ENCODE measurements around the gene CCDC88A. TPM values are rescaled to one million over a fixed set of nuclear protein-coding genes. Genes with fewer than 3 reads are reported as not detected.

Gene CCDC88A
- total RNA-seq, 4 donors from 2014 or later = 8.4 to 15.9 (median 9.4) TPM

DNA sequence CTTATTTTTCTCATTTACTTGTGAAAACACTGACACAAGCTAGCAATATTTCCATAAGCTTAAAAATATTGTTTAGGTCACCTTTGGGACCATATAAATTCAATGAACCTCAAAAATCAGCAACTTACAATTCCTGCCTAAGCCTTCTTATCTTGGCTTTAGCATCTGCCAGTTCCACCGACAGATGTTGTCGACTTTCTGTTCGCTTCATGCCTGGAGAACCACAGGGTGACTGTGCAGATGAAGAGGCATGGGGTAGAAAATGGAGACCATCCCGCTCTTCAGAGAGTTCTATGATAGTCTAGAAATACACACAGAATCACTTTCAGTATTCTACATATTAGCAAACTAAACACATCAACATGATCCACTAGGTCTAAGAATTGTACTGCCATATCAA is 64.2 kb downstream of the CCDC88A start:
- WGBS, 2 donors = 97 to 98% methylated on average over 4 of the region's 4 CpGs
- intact Hi-C loops (cut with DNase I; ENCODE audit: low total_unique reads) = no loop called here
- no peak for DNase-seq (ENCODE audit: low spot score in 2 of 2)
- TF ChIP-seq POLR2A (IDR thresholded peaks at IDR 0.05) = no peak
- TF ChIP-seq, protein P1, sequence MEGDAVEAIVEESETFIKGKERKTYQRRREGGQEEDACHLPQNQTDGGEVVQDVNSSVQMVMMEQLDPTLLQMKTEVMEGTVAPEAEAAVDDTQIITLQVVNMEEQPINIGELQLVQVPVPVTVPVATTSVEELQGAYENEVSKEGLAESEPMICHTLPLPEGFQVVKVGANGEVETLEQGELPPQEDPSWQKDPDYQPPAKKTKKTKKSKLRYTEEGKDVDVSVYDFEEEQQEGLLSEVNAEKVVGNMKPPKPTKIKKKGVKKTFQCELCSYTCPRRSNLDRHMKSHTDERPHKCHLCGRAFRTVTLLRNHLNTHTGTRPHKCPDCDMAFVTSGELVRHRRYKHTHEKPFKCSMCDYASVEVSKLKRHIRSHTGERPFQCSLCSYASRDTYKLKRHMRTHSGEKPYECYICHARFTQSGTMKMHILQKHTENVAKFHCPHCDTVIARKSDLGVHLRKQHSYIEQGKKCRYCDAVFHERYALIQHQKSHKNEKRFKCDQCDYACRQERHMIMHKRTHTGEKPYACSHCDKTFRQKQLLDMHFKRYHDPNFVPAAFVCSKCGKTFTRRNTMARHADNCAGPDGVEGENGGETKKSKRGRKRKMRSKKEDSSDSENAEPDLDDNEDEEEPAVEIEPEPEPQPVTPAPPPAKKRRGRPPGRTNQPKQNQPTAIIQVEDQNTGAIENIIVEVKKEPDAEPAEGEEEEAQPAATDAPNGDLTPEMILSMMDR (IDR thresholded peaks at IDR 0.05) = no peak
- H3K4me3 ChIP-seq (ENCODE audit: low read depth, poor library complexity, severe bottlenecking) = no peak overlapping the region

DNA sequence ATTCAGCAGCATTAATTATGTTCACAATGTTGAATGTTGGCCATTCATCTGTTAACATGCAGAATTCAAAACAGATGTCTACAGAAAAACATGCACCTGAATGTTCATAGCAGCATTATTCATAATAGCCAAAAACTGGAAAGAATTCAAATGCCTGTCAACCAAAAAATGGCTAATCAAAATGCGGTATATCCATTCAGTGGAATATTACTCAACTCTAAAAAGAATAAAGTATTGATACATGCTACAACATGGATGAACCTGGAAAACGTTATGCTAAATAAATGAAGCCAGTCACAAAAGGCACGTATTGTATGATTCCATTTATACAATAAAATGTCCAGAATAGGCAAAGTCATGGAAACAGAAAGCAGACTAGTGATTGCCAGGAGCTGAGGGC is 68.0 kb downstream of the CCDC88A start:
- intact Hi-C loops (cut with DNase I; ENCODE audit: low total_unique reads) = no loop called here
- TF ChIP-seq, protein P1 (IDR thresholded peaks at IDR 0.05) = no peak
- no peak for TF ChIP-seq POLR2A (IDR thresholded peaks at IDR 0.05)
- DNase-seq (ENCODE audit: low spot score in 2 of 2) = no peak
- H3K4me3 ChIP-seq (ENCODE audit: low read depth, poor library complexity, severe bottlenecking) = no peak overlapping the region
- WGBS, 2 donors = 96 to 99% methylated on average over 3 of the region's 3 CpGs

DNA sequence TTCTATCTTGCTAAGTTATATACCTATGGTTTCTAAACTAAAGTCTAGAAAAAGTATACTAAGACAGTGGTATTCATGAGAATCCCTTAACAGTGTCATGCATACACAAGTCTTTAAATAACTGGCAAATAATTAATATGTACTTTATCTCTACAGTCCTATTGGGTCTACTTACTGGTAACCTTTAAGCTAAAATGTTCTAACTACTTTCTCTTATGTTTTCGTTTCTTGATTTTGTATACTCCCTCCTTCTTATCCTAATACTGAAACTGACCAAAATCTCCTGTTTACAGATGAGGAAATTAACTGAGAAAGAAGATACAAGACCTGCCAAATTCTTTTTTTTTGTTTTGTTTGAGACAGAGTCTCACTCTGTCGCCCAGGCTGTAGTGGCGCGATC is 74.6 kb downstream of the CCDC88A start:
- no peak for TF ChIP-seq POLR2A (IDR thresholded peaks at IDR 0.05)
- TF ChIP-seq, protein P1 (IDR thresholded peaks at IDR 0.05) = no peak
- no peak for DNase-seq (ENCODE audit: low spot score in 2 of 2)
- WGBS, 2 donors = 94 to 97% methylated on average over 4 of the region's 4 CpGs
- H3K4me3 ChIP-seq (ENCODE audit: low read depth, poor library complexity, severe bottlenecking) = no peak overlapping the region
- intact Hi-C loops (cut with DNase I; ENCODE audit: low total_unique reads) = no loop called here

DNA sequence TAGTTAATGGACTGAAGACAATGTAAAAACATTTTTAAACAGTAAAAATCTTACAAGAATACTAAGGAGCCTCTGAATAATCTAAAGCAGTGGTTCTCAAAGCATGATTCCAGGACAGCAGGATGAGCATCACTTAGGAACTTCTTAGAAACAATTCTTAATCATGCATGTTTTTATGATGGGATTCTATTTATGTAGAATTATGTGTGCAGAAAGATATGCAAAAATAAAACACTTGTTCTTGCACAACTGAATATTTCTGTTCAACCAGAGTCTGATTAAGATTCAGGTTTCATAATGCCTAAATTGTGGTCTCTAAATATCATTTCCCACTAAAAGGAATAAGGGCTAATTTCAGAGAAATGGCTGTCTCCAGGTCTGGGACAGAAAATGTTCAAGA is 81.4 kb downstream of the CCDC88A start:
- no peak overlapping the region for H3K4me3 ChIP-seq (ENCODE audit: low read depth, poor library complexity, severe bottlenecking)
- intact Hi-C loops (cut with DNase I; ENCODE audit: low total_unique reads) = no loop called here
- TF ChIP-seq POLR2A (IDR thresholded peaks at IDR 0.05) = no peak
- TF ChIP-seq, protein P1 (IDR thresholded peaks at IDR 0.05) = no peak
- no peak for DNase-seq (ENCODE audit: low spot score in 2 of 2)

DNA sequence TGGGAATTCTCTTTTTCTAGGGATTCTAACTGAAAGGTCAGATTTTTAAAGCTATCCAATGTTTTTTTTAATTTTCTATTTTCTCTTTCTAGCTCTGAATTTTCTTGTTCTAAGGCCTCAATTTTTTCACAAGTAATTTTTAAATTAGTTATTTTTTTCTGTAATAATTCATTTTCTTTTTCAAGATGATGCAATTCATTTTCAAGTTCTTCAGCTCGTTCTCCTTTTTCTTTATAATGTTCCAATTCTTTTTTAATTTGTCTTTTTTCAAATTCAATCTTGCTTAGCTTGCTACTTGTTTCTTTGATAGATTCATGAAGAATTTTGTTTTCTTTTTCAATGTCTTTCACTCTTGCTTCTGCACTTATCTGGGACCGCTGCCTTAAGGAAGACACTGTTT is 84.9 kb downstream of the CCDC88A start:
- WGBS, 2 donors = 95 to 99% methylated on average over 2 of the region's 2 CpGs
- TF ChIP-seq, protein P1 (IDR thresholded peaks at IDR 0.05) = no peak
- intact Hi-C loops (cut with DNase I; ENCODE audit: low total_unique reads) = no loop called here
- no peak overlapping the region for H3K4me3 ChIP-seq (ENCODE audit: low read depth, poor library complexity, severe bottlenecking)
- DNase-seq (ENCODE audit: low spot score in 2 of 2) = no peak

- intact Hi-C loops (cut with DNase I; ENCODE audit: low total_unique reads) = no loop called here
- DNase-seq (ENCODE audit: low spot score in 2 of 2) = no peak
- H3K4me3 ChIP-seq (ENCODE audit: low read depth, poor library complexity, severe bottlenecking) = no peak overlapping the region
- WGBS, 2 donors = 92 to 97% methylated on average over 1 of the region's 1 CpG
- no peak for TF ChIP-seq POLR2A (IDR thresholded peaks at IDR 0.05)
- TF ChIP-seq, protein P1 (IDR thresholded peaks at IDR 0.05) = no peak
These were observed 88.9 kb downstream of the CCDC88A start for GRCh38 chr2:55330541-55331297.

Measured in lower leg skin (tissue), 4 donors.